Smooth muscle cell (in vitro differentiated cells): ENCODE results near the gene CAMKMT. TPM values are rescaled to one million over a fixed set of nuclear protein-coding genes. Genes with fewer than 3 reads are reported as not detected.

Experiments used
- DNase-seq: peaks from one replicate; lab custom pipeline; 2025; ENCODE audit not compliant: unreplicated experiment; lab: John Stamatoyannopoulos, UW
- H2AFZ ChIP-seq: fragments of 200-600 bp; sonication (generic); 2 replicates; pipeline ENCODE4 v1.6.0; 2016; ENCODE audit warnings: antibody characterized with exemption, low read depth, mild to moderate bottlenecking
- H3F3A ChIP-seq: fragments of 200-600 bp; sonication (generic); 2 replicates; pipeline ENCODE4 v1.6.0; 2017; ENCODE audit warnings: antibody characterized with exemption, low read depth
- H3K27ac ChIP-seq: fragments of 200-600 bp; sonication (generic); 2 replicates; pipeline ENCODE4 v1.5.1; 2016; ENCODE audit warnings: low read depth, mild to moderate bottlenecking
- H3K27me3 ChIP-seq: fragments of 200-600 bp; sonication (generic); 2 replicates; pipeline ENCODE4 v1.6.1; 2016; ENCODE audit warnings: low read depth, mild to moderate bottlenecking
- H3K36me3 ChIP-seq: fragments of 200-600 bp; sonication (generic); 2 replicates; pipeline ENCODE4 v1.5.1; 2016; ENCODE audit warnings: low read depth
- H3K4me1 ChIP-seq: fragments of 200-600 bp; sonication (generic); 2 replicates; pipeline ENCODE4 v1.5.1; 2016; ENCODE audit warnings: low read depth
- H3K4me2 ChIP-seq: fragments of 200-600 bp; sonication (generic); 2 replicates; pipeline ENCODE4 v1.6.0; 2016; ENCODE audit warnings: mild to moderate bottlenecking
- H3K4me3 ChIP-seq: fragments of 200-600 bp; sonication (generic); 2 replicates; pipeline ENCODE4 v1.5.1; 2016; ENCODE audit warnings: mild to moderate bottlenecking
- H3K79me2 ChIP-seq: fragments of 200-600 bp; sonication (generic); 2 replicates; pipeline ENCODE4 v1.6.0; 2016; ENCODE audit warnings: low read depth, mild to moderate bottlenecking
- H3K9ac ChIP-seq: fragments of 200-600 bp; sonication (generic); 2 replicates; pipeline ENCODE4 v1.6.0; 2016; ENCODE audit warnings: low read depth
- H3K9me3 ChIP-seq: fragments of 200-600 bp; sonication (generic); replicated peaks from 2 replicates; pipeline ENCODE4 v1.5.1; 2016; ENCODE audit warnings: low read depth
- H4K20me1 ChIP-seq: fragments of 200-600 bp; sonication (generic); 2 replicates; pipeline ENCODE4 v1.6.0; 2016; ENCODE audit warnings: low read depth
- CTCF ChIP-seq: fragments of 200-600 bp; sonication (generic); IDR thresholded peaks from 2 replicates; pipeline ENCODE4 v1.5.1; 2017; ENCODE audit warnings: borderline replicate concordance, mild to moderate bottlenecking, antibody characterized with exemption; ENCODE audit not compliant: insufficient read depth, poor library complexity, severe bottlenecking
- WGBS: methylation state at CpG from one replicate; pipeline ENCODE4 v1.1.7; 2016; ENCODE audit warnings: low lambda C conversion rate; 5-methylcytosine and 5-hydroxymethylcytosine counted together
- polyA plus RNA-seq: library from polyadenylated mRNA; unstranded; fragments of >200 nt; fragmentation: Nextera tagmentation; extraction: Ambion mirVana; gene quantifications from 2 replicates; pipeline ENCODE4 v1.2.1, GENCODE V29; 2016
- total RNA-seq: library from RNA; depleted of rRNA; stranded (reverse); fragments of >200 nt; gene quantifications from 2 replicates; pipeline ENCODE4 v1.2.3, GENCODE V29; 2014

The CAMKMT gene
- total and polyA plus RNA-seq, 2 experiments from 2014 or later: 7.2 to 7.6 TPM

GRCh38 chr2:44769349-44770011, 407.7 kb downstream of the CAMKMT start:
- 74% methylated on average over 9 of the region's 9 CpGs for WGBS
- H3K4me2 ChIP-seq: no peak overlapping the region
- H3K4me3 ChIP-seq: no peak overlapping the region
- H3F3A ChIP-seq: no peaks in the 10 kb centered on the region
- DNase-seq: no peak
- H3K4me1 ChIP-seq: peaks cover 66% of the 10 kb centered on the region
- H3K27ac ChIP-seq: no peak overlapping the region
- no peaks in the 10 kb centered on the region for H3K9me3 ChIP-seq
- no peak overlapping the region for H3K9ac ChIP-seq
- H3K27me3 ChIP-seq: peaks cover 95% of the 10 kb centered on the region
- no peaks in the 10 kb centered on the region for H4K20me1 ChIP-seq
- no peaks in the 10 kb centered on the region for H3K36me3 ChIP-seq
- no peak for TF ChIP-seq CTCF
- no peaks in the 10 kb centered on the region for H3K79me2 ChIP-seq
- H2AFZ ChIP-seq: no peak overlapping the region

GRCh38 chr2:44770221-44771195, 408.8 kb downstream of the CAMKMT start:
- Histone ChIP-seq H2AFZ (no peak overlapping the region), H3K4me2 (no peak overlapping the region), H3K79me2 (no peaks in the 10 kb centered on the region), H3K36me3 (no peaks in the 10 kb centered on the region), H3K9ac (no peak overlapping the region), H3F3A (no peaks in the 10 kb centered on the region), H3K9me3 (no peaks in the 10 kb centered on the region), H3K27me3 (peaks cover 97% of the 10 kb centered on the region), H3K4me3 (no peak overlapping the region), H3K4me1 (peaks cover 77% of the 10 kb centered on the region), H4K20me1 (no peaks in the 10 kb centered on the region), H3K27ac (no peak overlapping the region)
- DNase-seq: no peak
- 67% methylated on average over 6 of the region's 6 CpGs for WGBS
- no peak for TF ChIP-seq CTCF

GRCh38 chr2:44771522-44771921, 409.8 kb downstream of the CAMKMT start:
- no peaks in the 10 kb centered on the region for H4K20me1 ChIP-seq
- TF ChIP-seq CTCF: no peak
- H3K36me3 ChIP-seq: no peaks in the 10 kb centered on the region
- peaks cover 86% of the 10 kb centered on the region for H3K4me1 ChIP-seq
- H3K9ac ChIP-seq: no peak overlapping the region
- no peak overlapping the region for H3K27ac ChIP-seq
- no peak for DNase-seq
- no peak overlapping the region for H2AFZ ChIP-seq
- no peak overlapping the region for H3K4me2 ChIP-seq
- H3K79me2 ChIP-seq: no peaks in the 10 kb centered on the region
- H3K27me3 ChIP-seq: peaks cover 97% of the 10 kb centered on the region
- no peak overlapping the region for H3K4me3 ChIP-seq
- H3K9me3 ChIP-seq: no peaks in the 10 kb centered on the region
- no peaks in the 10 kb centered on the region for H3F3A ChIP-seq
- 82% methylated on average over 2 of the region's 2 CpGs for WGBS
